ENCODE data around the gene PPP1R26. TPM values are rescaled to one million over a fixed set of nuclear protein-coding genes. Genes with fewer than 3 reads are reported as not detected.

The PPP1R26 gene
- total and polyA plus RNA-seq, 4 donors = 9.3 to 29.6 (median 18.3) TPM

- DNase-seq = peak in 1 of 3 donors; percentile 9
- peaks cover 3 to 21% (median 8%) of the 10 kb centered on the region in 5 donors for H3K4me1 ChIP-seq (ENCODE audit: control insufficient read depth in 5 of 5, insufficient read depth in 5 of 5, low read length in 5 of 5)
- ATAC-seq (ENCODE audit: insufficient read depth, low FRiP score) = no peak
Observed at GRCh38 chr9:135502873-135503321, 23.3 kb downstream of the PPP1R26 start.

GRCh38 chr9:135503371-135504261 lies 24.0 kb downstream of the PPP1R26 start:
- Histone ChIP-seq H3K4me3 (no peak overlapping the region), H3K27me3 (ENCODE audit: control insufficient read depth in 3 of 3, insufficient read depth in 3 of 3, low read length in 2 of 3) (no peaks in the 10 kb centered on the region), H3K36me3 (ENCODE audit: control insufficient read depth in 4 of 4, insufficient read depth in 4 of 4, low read length in 4 of 4) (peaks cover 0 to 32% (median 11%) of the 10 kb centered on the region in 4 donors), H3K9me3 (ENCODE audit: control insufficient read depth in 4 of 4, insufficient read depth in 3 of 4, low read length in 3 of 4) (peaks cover 0 to 3% (median 0%) of the 10 kb centered on the region in 4 donors), H3K9ac (ENCODE audit: insufficient read depth in 1 of 2, low read length in 2 of 2) (no peak overlapping the region), H3K4me1 (ENCODE audit: control insufficient read depth in 5 of 5, insufficient read depth in 5 of 5, low read length in 5 of 5) (peaks cover 3 to 21% (median 8%) of the 10 kb centered on the region in 5 donors), H3K27ac (ENCODE audit: low read depth in 1 of 2, low read length in 1 of 2) (no peak overlapping the region)
- DNase-seq (peak in 1 of 3 donors; percentile 8), ATAC-seq (ENCODE audit: insufficient read depth, low FRiP score) (no peak)
- TF ChIP-seq CTCF (IDR thresholded peaks at IDR 0.05; ENCODE audit: control extremely low read depth, extremely low read depth) = no peak
- WGBS, 2 donors = 93 to 96% methylated on average over 41 of the region's 41 CpGs

More at GRCh38 chr9:135502873-135503321, 23.3 kb downstream of the PPP1R26 start:
- Histone ChIP-seq H3K27me3 (ENCODE audit: control insufficient read depth in 3 of 3, insufficient read depth in 3 of 3, low read length in 2 of 3) (no peaks in the 10 kb centered on the region), H3K4me3 (no peak overlapping the region), H3K9me3 (ENCODE audit: control insufficient read depth in 4 of 4, insufficient read depth in 3 of 4, low read length in 3 of 4) (no peaks in the 10 kb centered on the region), H3K9ac (ENCODE audit: insufficient read depth in 1 of 2, low read length in 2 of 2) (no peak overlapping the region), H3K27ac (ENCODE audit: low read depth in 1 of 2, low read length in 1 of 2) (no peak overlapping the region), H3K36me3 (ENCODE audit: control insufficient read depth in 4 of 4, insufficient read depth in 4 of 4, low read length in 4 of 4) (peaks cover 0 to 32% (median 11%) of the 10 kb centered on the region in 4 donors)
- no peak for TF ChIP-seq CTCF (IDR thresholded peaks at IDR 0.05; ENCODE audit: control extremely low read depth, extremely low read depth)
- WGBS, 2 donors = 88 to 96% methylated on average over 16 of the region's 16 CpGs

- Histone ChIP-seq H3K9me3 (ENCODE audit: control insufficient read depth in 4 of 4, insufficient read depth in 3 of 4, low read length in 3 of 4) (peaks cover 0 to 6% (median under 1%) of the 10 kb centered on the region in 4 donors), H3K4me1 (ENCODE audit: control insufficient read depth in 5 of 5, insufficient read depth in 5 of 5, low read length in 5 of 5) (peaks cover 3 to 17% (median 8%) of the 10 kb centered on the region in 5 donors), H3K27ac (ENCODE audit: low read depth in 1 of 2, low read length in 1 of 2) (no peak overlapping the region), H3K27me3 (ENCODE audit: control insufficient read depth in 3 of 3, insufficient read depth in 3 of 3, low read length in 2 of 3) (no peaks in the 10 kb centered on the region), H3K36me3 (ENCODE audit: control insufficient read depth in 4 of 4, insufficient read depth in 4 of 4, low read length in 4 of 4) (peaks cover 0 to 32% (median 11%) of the 10 kb centered on the region in 4 donors), H3K4me3 (no peak overlapping the region), H3K9ac (ENCODE audit: insufficient read depth in 1 of 2, low read length in 2 of 2) (no peak overlapping the region)
- ATAC-seq (ENCODE audit: insufficient read depth, low FRiP score) = no peak
- peak; percentile 37 to 53 (median 39) for DNase-seq
- WGBS, 2 donors = 70 to 73% methylated on average over 21 of the region's 21 CpGs
- TF ChIP-seq CTCF (IDR thresholded peaks at IDR 0.05; ENCODE audit: control extremely low read depth, extremely low read depth) = peak; percentile 34
Observed at GRCh38 chr9:135504262-135505243, 25.0 kb downstream of the PPP1R26 start.

Data from lung (tissue), 12 donors.